DMS79 treated with DMSO at 0.1 percent for 48 hours (cell line): Measurements from ENCODE around the gene TWIST2.

Experiments
- DNase-seq: peaks from one replicate; lab custom pipeline; 2025; lab: John Stamatoyannopoulos, UW

TWIST2 gene

DNA sequence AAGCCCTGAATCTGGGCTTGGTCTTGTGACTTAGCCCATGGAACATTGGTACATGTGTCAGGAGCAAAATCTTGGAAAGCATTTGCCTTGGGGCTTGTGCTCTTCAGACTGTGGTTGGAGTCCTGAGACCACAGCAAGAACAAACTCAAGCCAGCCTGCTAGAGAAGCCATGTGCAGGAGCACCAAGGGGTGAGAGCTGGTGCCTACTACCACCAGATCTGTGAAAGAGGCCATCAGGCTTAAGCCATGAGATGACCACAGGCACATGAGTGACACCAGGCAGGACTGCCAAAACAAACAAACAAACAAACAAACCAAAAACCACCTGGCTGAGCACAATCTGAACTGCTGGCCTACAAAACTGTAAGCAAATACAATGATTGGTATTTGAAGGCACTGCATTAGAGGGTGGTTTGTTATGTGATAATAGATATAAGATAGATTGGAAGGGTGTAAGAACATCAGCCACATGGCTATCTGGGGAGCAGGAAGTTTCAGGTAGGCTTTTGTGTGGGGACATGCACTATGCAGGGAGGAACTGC is 9.0 kb upstream of the TWIST2 start:
- no peak for DNase-seq

DNA sequence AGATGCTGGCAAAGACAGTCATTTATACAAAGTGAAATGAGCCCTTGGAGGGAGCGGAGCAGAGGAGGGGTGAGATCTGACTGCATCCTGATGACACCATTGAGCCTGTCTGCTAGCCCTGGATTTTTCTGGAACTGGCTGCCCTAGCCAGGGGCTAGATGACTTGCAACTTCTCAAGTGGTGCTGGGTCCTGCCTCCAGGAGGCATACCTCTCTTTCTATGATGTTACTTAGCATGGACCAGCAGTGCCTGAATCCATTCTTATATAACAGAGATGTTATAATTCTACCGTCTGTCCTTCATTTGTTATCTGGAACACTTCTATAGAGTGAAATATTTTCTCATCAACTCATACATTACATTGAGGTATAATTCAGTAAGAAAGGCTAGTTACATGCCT is 8.5 kb upstream of the TWIST2 start:
- DNase-seq = no peak

GRCh38 chr2:238841542-238842164 is 6.2 kb upstream of the TWIST2 start:
- DNase-seq = no peak

DNA sequence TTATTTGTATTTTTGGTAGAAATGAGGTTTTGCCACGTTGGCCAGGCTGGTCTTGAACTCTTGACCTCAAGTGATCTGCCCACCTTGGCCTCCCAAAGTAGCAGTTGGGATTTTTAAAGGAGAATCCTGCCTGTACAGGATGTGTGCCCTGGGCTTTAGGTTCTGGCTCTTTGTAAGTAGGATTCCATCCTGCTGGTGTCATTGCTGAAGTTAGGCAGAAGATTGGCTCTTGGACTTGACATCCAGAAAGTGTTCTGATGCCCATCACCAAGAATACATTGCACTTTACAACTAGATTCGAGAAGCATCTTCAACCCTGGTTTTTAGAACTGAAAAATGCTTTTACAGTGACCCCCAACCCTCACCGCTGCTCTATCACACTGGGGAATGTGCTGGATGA is 4.4 kb upstream of the TWIST2 start:
- no peak for DNase-seq

DNA sequence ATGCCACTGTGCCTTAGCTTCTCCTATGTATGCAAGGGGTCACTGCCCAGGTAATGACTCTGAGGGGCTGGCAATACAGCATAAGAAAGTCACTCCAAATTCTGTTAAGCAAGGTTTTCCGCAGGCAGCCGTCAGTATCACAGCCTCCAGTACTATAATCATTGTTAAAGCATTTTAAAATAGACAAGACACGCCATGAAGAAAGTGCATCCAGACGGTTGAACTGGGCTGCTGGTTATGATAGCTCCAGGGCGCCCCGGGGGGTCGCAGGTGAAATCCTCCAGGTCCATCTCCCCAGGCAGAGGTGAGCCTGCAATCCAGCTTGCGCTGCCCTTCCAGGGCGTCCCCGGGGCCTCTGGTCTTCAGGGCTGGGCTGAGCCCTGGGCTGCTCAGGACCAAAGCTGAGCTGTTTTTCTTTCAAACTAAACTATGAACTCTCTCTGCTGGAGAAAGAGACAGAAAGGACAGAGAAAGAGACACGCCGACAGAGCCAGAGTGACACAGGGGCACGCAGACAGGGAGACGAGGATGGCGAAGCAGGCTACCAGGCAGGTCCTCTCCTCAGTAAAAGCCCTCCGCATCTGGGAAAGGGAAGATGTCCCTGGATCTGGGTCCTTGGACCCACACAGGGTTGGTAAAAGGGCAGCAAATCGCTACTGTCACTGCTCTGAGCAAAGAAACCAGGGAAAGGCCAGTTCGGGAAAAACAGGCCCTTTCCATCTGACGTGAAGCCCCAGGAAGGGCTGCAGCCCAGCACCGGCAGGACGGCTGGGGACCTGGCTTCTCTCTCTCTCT is 2.1 kb upstream of the TWIST2 start:
- no peak for DNase-seq

GRCh38 chr2:238846378-238846627 is 1.6 kb upstream of the TWIST2 start:
- no peak for DNase-seq

DNA sequence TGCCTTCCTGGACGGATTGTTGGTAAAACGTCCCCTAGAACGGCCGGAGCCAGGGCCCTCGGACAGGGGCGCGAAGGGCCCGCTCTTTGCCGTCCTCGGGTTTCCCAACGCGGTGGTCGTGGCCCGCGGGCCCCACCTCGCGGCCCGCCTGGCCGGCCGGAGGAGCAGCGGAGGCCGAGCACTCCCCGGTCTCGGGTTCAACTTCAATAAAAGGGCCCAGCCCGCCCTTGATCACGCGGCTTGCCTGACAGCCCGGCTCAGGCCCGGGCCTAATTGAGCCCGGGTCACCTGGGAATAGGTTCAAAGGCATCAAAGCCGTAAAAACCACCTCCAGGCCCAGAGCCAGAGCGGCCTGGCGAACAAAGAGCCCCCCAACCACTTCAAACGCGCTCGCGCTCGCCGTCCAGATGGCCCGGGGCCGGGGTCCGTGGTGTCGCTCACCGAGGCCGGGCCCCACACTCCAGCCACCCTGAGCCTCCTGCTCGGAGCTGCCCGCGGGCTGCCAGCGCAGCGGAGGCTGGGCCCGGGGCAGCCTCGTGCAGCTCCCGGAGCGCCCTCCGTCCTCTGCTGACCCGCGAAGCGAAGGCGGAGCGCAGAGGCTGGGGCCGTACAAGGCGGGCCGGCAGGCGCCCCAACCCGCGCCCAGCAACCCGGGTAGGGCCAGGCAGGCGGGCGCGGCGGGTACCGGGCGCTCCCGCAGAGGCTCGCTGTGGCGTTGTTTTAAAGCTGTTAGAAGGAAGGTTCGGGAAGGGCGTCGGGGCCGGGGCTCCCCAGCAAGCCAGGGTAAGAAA is 1.1 kb upstream of the TWIST2 start:
- DNase-seq = no peak

DNA sequence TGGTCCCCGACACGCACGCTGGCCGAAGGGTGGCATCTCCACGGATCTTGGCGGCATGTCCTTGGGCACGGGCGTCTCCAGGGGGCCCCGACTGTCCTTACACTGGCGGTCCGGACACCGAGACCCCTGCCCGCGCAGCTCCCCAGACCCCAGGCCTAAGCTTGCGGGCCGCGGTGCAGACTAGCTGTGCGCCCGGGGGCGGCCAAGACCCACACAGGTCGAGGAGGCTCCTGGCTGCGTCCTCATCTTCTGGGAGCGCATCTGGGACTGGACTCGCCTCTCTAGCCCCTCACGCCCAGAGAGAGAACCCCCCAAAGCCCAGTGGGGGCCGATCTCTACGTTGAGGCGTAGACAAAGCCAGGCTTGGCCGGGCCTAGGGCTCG is 475 bp upstream of the TWIST2 start:
- no peak for DNase-seq

DNA sequence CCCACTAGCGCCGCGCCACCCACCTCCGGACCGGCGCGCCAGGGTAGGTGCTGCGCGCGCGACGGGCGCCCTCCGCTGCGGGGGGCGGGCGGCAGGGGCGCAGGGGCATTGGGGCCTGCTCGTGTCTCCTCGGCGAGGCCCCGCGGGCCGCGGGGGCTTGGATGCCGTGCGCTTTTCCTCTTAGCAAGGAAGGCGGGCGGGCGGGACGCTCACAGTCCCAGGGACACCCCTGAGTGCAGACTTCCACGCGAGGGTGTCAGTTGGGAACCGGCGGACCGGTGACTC is 748 bp downstream of the TWIST2 start:
- no peak for DNase-seq

DNA sequence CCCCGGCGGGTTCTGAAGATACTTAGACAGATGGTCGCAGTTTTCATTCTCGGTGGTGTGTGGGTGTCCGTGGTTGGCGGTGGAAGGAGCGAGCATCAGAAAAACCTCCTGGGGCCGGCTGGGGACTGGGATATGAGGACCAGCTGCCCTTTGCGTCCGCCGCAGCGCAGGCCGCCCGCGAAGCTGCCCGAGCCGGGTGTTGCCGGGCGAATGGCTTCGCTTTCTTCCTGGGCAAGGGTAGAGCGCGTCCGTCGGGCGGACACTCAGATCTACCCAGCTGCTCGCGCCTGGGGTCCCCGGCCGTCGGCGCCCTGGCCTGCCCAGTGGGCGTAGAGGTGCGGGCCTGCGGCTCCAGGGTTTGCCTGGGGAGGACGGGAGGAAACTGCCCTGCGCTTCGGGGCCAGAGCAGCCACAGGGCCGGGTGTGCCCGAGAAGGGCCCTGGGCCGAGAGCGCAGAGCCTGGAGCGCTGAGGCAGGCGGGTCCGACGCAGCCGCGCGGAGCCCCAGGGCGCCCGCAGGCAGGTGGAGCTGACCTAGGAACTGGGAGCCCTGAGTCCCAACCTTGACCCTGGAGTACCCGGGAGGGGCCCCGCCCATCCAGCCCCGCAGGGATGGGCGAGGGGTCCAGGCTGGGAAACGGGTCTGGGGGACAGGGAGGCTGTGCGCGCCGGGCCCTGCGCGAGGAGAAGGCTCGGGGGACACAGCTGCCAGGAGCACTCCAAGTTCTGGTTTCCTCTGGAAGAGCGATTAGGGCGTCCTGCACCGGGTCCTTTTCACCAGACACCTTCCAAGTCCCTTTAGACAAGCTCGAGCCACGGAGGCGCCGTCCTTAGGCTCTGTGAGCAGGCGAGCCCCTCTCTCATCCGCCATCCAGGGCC is 1.3 kb downstream of the TWIST2 start:
- DNase-seq = no peak

DNA sequence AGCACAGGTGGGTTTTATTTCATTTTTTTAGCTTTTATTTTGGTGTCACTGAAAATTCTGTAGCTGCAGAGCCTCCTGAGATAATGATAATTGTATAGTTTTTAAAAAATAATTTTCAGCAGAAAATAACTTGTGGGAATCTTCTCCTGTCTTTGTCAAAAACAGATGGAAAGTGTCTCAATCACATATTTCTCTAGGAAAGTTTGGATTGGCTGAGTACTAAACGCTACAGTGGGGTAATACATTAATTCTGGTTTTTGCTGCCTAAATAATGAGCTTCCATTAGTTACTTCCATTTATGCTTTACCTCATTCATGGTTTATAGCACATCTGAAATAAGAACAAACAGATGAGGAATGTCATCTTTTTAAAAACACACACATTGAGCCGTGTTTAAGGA is 2.2 kb downstream of the TWIST2 start:
- no peak for DNase-seq

DNA sequence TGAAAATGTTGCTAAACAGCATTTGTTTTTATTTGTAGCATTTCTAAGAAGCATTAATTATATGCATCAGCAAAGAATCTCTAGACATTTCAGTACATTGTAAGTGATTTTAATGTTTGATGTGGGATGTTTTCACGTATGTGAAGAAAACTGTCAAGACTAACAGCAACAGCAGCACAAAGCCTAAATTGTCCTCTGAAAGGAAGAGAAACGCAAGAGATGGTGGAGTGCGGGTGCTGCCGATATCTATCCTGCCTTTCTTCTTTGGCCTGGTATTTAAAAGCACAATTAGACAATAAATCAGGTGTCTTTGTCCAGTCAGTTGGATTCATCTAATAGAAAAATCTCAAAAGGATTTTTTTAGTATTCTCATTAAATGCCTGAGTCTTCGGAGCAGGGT is 3.1 kb downstream of the TWIST2 start:
- DNase-seq = no peak

DNA sequence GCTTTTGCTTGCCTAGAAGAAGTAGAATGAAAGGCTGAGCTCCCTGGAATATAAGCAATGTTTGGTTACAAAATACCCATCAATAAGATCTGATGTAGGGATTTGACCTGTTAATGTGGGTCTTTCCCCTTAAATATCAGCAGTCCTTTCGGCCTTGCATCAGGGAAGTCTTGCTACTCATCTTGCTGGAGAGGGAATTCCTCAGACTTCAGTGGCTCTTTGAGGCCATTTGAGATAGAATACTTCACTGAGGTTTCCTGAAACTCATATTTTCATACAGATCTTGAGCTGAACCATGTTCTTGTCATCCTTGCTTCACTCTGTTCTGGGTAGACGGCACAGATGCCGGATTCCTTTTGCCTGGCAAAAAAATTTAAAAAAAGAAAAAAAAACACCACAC is 3.9 kb downstream of the TWIST2 start:
- no peak for DNase-seq

DNA sequence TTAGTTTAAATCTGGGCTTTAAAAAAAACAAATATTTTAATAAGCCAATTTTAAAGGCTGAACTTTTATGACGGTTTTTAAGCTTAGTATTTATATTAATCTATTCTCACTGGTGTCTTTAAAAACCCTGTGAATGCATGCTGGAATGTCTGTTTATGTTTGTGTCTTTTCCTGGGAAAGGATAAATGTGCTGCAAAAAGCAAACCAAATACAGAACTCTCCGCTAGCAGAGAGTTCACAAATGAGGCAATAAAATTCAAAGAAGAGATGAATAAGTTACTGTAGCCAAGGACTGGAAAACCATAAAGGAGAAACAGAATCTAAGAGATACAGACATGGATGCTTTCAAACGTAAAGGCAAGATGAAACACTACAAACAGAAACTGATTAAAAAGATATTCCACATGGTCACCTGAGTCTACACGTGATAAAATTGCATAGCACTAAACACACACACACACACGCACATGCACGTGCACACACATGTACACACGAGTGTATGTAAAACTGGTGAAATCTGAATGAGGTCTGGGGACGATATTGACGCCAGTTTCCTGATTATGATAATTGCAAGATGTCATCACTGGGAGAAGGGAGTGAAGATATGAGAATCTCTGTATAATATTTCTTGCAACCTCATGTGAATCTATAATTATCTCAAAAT is 4.5 kb downstream of the TWIST2 start:
- DNase-seq = no peak

- no peak for DNase-seq
These were observed 5.3 kb downstream of the TWIST2 start for GRCh38 chr2:238853218-238853617.

DNA sequence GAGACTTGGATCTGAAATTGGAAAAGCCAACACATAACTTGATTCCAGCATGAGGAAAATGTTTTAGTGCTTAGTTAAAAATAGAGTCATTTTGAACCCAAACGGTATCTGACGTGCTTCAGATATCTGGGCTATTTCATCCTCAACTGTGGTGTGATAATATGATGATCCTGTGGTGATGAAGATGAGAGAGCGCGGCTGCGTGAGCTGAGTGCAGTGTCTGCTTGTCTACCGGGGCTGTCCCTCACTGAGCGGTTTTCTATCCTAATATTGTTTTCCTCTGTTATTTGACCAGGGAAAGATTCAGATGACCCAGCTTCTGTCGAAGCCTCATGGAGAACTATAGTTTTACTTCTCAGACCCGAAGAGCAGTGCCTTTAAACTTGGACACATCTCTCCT is 5.8 kb downstream of the TWIST2 start:
- no peak for DNase-seq

DNA sequence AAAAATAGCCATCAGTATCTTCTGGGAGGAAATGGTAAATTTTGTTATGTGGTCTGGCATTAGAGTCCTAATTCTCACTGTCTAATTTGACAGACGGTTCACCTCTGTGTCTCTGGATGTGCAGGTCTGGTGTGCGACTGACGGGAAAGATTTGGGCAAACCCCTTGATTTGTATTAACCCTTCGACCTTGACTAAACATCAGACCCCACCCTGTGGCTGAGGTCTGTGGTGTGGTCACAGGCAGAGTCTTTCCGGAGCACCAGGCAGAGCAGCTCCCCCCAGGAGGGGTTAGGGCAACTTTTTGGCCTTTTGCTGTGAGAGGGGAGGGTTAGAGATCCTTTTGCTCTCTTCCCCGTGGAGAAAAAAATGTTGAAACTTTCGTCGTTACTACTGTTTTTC is 6.4 kb downstream of the TWIST2 start:
- no peak for DNase-seq

DNA sequence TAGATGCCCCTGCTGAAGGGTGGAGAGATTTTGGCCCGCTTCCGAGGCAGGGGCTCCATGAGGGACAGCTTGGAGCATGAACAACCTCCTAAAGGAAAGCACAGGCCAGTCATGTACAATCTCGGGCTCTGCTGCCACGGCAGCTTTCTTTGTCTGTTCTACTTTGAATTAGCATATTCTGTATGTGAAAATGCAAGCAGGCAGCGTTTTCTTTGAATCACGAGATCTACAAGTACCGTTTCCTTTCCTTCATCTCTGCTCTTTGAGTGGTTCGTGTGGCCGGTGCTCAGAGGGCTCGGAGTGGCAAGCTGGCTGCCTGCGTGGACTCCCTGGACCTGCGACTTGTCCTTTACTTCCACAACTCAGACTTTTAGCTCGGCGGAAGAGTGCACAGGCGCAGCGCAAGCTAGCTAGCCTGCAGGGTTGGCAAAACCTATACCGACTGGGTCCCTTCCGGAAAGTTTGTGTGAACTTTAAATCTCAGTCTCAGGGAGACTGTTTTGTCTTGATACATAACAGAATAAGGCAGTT is 6.9 kb downstream of the TWIST2 start:
- no peak for DNase-seq

DNA sequence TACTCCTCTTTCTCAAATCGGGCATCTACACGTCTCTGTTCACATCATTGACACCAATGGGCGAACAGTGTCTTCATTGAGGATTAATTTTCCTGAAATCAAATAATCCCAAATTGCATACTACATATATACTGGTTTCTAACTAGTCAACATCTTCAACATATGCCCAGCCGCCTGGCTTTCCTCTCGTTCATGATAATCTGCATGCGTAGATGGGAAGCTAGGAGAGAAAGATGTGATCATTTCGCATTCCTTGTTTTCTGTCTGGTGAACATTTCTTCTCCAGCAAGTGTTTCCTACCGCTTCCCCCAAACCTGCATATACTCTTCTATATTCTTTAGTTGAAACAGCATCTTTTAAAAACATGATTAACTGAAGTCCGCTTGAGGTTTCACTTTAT is 7.4 kb downstream of the TWIST2 start:
- DNase-seq = no peak

- no peak for DNase-seq
These were observed 8.2 kb downstream of the TWIST2 start for GRCh38 chr2:238855891-238856580.
